Lower lobe of right lung (tissue), 2 donors: Measurements from ENCODE around the gene MYL5. TPM values are rescaled to one million over a fixed set of nuclear protein-coding genes. Genes with fewer than 3 reads are reported as not detected.
A peak's percentile ranks its signal among the peaks of the same experiment; 100 is the strongest.

Experiments
- ATAC-seq, 2 donors: fragments of 200-7000 bp; cut with Tn5 transposase; one replicate each; pipeline ENCODE4 v1.9.1; 2020 to 2022; ENCODE audit warnings: mild to moderate bottlenecking in 2 of 2, moderate library complexity in 2 of 2
- DNase-seq: peaks from one replicate; pipeline ENCODE4 v3.0.0-alpha.2; 2020
- H3K27ac ChIP-seq: fragments of 200-600 bp; one replicate; pipeline ENCODE4 v1.8.0; 2022
- H3K27me3 ChIP-seq: fragments of 200-600 bp; one replicate; pipeline ENCODE4 v1.8.0; 2022; ENCODE audit warnings: low read depth
- H3K36me3 ChIP-seq: fragments of 200-600 bp; one replicate; pipeline ENCODE4 v1.8.0; 2022; ENCODE audit warnings: mild to moderate bottlenecking
- H3K4me1 ChIP-seq: fragments of 200-600 bp; one replicate; pipeline ENCODE4 v1.8.0; 2022
- H3K4me3 ChIP-seq: fragments of 200-600 bp; one replicate; pipeline ENCODE4 v1.8.0; 2022; ENCODE audit warnings: mild to moderate bottlenecking
- H3K9me3 ChIP-seq: fragments of 200-600 bp; one replicate; pipeline ENCODE4 v1.8.0; 2022
- intact Hi-C: fragments of 100-400 bp; cut with DNase I; formaldehyde crosslinking; loops from one replicate; pipeline ENCODE4 v1.11.0; 2022
- total RNA-seq: library from RNA; stranded (reverse); fragmentation: NEBNext Ultra II Directional; extraction: Animal tissue kit (Norgen Biotek cat#: 25700); gene quantifications from one replicate; pipeline ENCODE4 v1.2.1, GENCODE V29; 2021
- TF ChIP-seq, protein P1 (sequence below): fragments of 200-600 bp; IDR thresholded peaks from one replicate; pipeline ENCODE4 v1.8.0; 2022; ENCODE audit warnings: antibody characterized with exemption, mild to moderate bottlenecking
- donor health status: DM: no; HTN: yes; CAD: no; lungs with severe emphysema.

The MYL5 gene
- total RNA-seq, 1 donor from 2014 or later, result 9.7 TPM

DNA sequence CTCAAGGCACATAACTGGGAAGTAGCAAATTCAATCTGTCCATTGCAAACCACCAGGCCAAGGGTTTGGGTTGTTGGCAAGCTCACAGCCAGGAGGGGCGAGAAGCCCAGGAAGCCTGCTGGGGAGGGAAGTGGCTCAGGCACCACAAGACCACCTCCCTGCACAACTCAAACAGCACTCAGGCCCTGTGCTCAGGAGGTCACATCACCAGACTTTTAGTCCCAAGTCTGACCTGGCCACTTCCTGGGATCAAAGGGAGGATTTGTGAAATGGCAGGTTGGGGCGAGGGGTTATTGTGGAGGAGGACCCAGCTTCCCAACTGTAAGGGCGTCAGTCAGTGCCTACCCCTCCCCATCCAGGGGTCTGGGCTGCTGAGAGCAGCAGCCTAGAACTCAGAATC, 2.6 kb upstream of the MYL5 start:
- ATAC-seq (no peak), DNase-seq (no peak)
- H3K27ac ChIP-seq, result no peak overlapping the region
- H3K36me3 ChIP-seq, result peaks cover 27% of the 10 kb centered on the region
- TF ChIP-seq, protein P1, sequence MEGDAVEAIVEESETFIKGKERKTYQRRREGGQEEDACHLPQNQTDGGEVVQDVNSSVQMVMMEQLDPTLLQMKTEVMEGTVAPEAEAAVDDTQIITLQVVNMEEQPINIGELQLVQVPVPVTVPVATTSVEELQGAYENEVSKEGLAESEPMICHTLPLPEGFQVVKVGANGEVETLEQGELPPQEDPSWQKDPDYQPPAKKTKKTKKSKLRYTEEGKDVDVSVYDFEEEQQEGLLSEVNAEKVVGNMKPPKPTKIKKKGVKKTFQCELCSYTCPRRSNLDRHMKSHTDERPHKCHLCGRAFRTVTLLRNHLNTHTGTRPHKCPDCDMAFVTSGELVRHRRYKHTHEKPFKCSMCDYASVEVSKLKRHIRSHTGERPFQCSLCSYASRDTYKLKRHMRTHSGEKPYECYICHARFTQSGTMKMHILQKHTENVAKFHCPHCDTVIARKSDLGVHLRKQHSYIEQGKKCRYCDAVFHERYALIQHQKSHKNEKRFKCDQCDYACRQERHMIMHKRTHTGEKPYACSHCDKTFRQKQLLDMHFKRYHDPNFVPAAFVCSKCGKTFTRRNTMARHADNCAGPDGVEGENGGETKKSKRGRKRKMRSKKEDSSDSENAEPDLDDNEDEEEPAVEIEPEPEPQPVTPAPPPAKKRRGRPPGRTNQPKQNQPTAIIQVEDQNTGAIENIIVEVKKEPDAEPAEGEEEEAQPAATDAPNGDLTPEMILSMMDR, result no peak
- intact Hi-C loops, result no loop called here
- H3K9me3 ChIP-seq, result no peaks in the 10 kb centered on the region
- H3K4me1 ChIP-seq, result peaks cover 28% of the 10 kb centered on the region
- no peak overlapping the region for H3K4me3 ChIP-seq
- no peaks in the 10 kb centered on the region for H3K27me3 ChIP-seq

DNA sequence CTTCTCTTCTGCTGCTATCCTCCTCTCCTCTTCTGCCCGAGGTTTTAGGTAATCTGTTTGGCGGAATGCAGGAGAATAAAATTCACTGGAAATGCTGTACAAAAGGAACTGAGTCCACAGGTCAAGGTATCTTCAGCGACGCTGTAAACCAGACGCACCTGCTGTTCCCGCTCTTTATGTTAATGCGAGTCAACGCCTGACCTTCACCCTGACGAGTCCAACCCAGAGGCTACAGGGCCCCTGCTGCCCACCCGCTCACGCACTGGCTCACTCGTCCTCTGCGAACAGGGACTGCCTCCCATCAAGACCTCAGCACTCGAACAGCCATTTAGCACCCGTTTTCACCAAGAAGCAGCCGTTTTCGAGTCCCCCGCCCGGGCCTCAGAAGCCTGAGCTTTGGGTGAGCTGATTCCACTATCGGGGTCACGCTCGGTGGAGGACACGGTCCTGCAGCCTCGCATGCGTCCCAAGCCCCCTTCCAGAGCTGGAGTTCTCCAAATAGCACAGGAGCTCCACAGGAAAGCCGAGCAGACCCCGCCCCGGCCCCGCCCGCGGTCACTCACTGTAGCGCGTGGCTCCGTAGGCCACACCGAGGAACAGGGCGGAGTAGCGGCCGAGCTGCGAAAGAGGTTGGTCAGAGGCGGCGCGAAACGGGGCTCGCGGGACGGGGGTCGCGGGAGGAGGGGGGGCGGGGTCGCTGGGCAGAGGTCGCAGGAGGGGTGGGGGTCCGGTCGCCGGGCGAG, 822 bp upstream of the MYL5 start:
- ATAC-seq, result peak; percentile 12 to 40
- no peaks in the 10 kb centered on the region for H3K27me3 ChIP-seq
- peaks cover 28% of the 10 kb centered on the region for H3K4me1 ChIP-seq
- H3K36me3 ChIP-seq, result peaks cover 27% of the 10 kb centered on the region
- H3K4me3 ChIP-seq, result peak overlapping the region; percentile 92
- peak; percentile 81 for DNase-seq
- no peaks in the 10 kb centered on the region for H3K9me3 ChIP-seq
- H3K27ac ChIP-seq, result peak overlapping the region; percentile 98
- intact Hi-C loops, result no loop called here
- TF ChIP-seq, protein P1, result no peak

DNA sequence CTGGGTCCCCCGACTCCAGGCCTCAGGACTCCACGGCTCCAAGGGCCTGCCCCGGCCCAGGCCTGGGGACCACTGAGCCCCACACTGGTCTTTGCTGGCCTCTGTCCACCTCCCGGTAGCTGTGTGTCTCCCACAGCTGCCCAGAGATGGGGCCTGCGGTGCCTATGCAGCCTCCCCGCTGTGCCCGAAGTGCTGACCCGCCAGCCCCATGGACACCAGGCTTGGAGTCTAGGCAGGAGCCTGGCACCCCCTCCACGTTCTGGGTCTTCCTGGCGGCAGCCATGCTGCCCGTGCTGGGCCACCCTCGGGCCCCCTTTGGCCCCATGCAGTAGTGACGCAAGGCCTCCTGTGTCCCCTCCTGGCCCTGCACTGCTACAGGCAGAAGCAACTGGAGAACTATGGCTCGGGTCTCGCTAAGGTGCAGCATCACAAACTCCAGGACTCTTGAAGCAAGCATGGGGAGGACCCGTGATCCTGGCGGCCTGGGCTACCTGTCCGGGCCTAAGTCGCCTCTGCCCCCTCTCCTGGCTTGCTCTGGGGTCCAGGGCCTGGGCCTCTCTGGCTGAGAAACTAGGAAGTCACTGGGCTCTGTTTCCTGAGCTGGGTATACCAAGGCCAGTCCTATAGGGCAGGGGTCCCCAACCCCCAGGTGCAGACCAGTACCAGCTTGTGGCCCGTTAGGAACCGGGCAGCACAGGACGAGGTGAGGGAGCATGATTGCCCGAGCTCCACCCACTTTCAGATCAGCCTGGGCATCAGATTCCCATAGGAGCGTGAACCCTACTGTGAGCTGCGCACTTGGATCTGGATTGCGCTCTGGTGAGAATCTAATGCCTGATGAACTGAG, 917 bp downstream of the MYL5 start:
- H3K36me3 ChIP-seq, result peaks cover 26% of the 10 kb centered on the region
- intact Hi-C loops, result no loop called here
- DNase-seq (peak; percentile 47), ATAC-seq (peak; percentile 20 to 34)
- H3K4me1 ChIP-seq, result peaks cover 31% of the 10 kb centered on the region
- no peaks in the 10 kb centered on the region for H3K9me3 ChIP-seq
- peak overlapping the region; percentile 92 for H3K4me3 ChIP-seq
- no peaks in the 10 kb centered on the region for H3K27me3 ChIP-seq
- H3K27ac ChIP-seq, result peak overlapping the region; percentile 98
- TF ChIP-seq, protein P1, result no peak

DNA sequence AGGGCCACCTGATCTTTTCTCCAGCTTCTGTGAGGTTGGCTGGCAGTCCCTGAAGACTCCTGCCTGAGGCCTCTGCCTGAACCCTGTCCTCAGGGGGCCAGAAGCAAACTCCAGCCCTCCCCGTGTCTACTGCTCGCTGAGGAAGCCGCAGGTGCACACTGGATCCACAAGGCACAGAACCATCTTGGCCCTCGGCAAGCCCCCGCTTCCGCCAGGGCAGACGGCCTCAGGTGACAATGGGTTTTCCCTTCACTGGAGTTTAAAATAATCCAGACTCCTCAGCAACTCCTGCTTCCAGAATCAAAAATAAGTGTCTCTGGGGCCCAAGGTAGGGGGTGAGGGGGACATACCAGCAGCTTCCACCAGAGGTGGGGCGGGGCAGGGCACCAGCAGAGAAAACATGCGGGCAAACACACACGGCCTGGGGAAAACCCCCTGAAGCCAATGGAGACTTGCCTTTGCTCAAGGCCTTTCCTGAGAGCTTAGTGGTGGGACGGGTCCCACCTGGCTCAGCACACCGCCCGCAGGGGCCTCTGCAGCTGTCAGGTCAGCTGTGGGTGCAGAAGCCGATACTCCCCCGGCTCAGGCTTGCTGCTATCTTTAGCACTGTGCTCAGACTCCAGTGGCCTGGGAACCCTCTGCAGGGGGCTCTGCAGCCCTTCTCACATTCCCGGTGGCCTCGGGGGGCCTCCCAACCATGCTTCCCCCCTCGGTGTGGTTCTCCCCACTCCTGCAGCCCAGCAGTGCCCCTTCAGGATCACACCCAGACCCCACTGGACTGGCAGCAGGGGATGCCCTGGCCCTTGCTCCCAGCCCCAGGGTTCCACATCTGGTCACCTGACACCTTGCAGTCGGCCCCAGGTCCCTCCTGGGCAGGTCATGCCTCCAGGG, 1.9 kb downstream of the MYL5 start:
- TF ChIP-seq, protein P1, result no peak
- DNase-seq (no peak), ATAC-seq (no peak)
- H3K27me3 ChIP-seq, result no peaks in the 10 kb centered on the region
- no peaks in the 10 kb centered on the region for H3K9me3 ChIP-seq
- H3K36me3 ChIP-seq, result peaks cover 16% of the 10 kb centered on the region
- no peak overlapping the region for H3K4me3 ChIP-seq
- no peak overlapping the region for H3K27ac ChIP-seq
- intact Hi-C loops, result no loop called here
- peaks cover 41% of the 10 kb centered on the region for H3K4me1 ChIP-seq

DNA sequence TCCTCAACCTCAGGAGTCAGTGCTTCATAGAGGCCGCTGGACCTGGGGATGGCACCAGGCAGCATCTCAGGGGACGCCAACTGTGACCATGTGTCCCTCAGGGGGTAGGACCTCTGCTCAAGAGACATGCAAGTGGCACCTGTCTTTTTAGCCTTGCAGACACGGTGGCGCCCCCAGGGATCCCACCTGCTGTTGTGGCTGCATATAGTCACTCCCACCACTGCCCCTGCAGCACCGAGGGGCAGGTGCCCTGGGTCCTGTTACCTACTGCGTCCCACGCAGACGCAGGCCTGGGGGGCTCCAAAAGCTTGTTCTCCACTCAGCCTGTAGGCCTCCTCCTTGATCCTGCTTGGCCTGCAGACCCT, 2.5 kb downstream of the MYL5 start:
- H3K27me3 ChIP-seq, result no peaks in the 10 kb centered on the region
- peaks cover 41% of the 10 kb centered on the region for H3K4me1 ChIP-seq
- H3K9me3 ChIP-seq, result no peaks in the 10 kb centered on the region
- DNase-seq, result no peak
- no peak overlapping the region for H3K27ac ChIP-seq
- peaks cover 10% of the 10 kb centered on the region for H3K36me3 ChIP-seq
- TF ChIP-seq, protein P1, result no peak
- intact Hi-C loops, result no loop called here
- no peak for ATAC-seq
- no peak overlapping the region for H3K4me3 ChIP-seq
